A549 (cell line): ENCODE measurements around the gene PRCP. TPM values are rescaled to one million over a fixed set of nuclear protein-coding genes. Genes with fewer than 3 reads are reported as not detected.

Experiments used
- ATAC-seq, 2 experiments: fragments of 200-7000 bp in 1 of 2; fragments of >200 bp in 1 of 2; cut with Nextera tagmentation in 1 of 2; cut with Tn5 transposase in 1 of 2; 3 replicates each; pipeline versions ENCODE4 v1.8.0 to v1.9.1; 2018 to 2020; ENCODE audit warnings: mild to moderate bottlenecking in 1 of 2, moderate library complexity in 1 of 2
- CTCF ChIA-PET: fragments of 300-600 bp; sonication (Branson Sonifier 250); formaldehyde crosslinking; extraction: SDS; loops from one replicate; lab custom pipeline; 2021; ENCODE audit warnings: antibody characterized with exemption, inconsistent platforms; lab: Yijun Ruan, JAX
- POLR2A ChIA-PET: fragments of 350-600 bp; formaldehyde crosslinking; extraction: SDS; loops from one replicate; lab custom pipeline; 2021; ENCODE audit warnings: antibody characterized with exemption, inconsistent platforms; lab: Yijun Ruan, JAX
- DNase-seq, 2 experiments: peaks; one replicate each; pipeline versions ENCODE4 v3.0.0 to v3.0.0-alpha.2; 2011 to 2016; ENCODE audit warnings: low read depth in 1 of 2, low spot score in 1 of 2
- FAIRE-seq: peaks from 2 replicates; lab custom pipeline; 2011; peaks lifted over from hg19 to GRCh38; lab: Jason Lieb, UNC
- H3K27ac ChIP-seq, 2 experiments: fragments of >200 bp; sonication (Bioruptor Twin); formaldehyde crosslinking; 3 replicates each; pipeline ENCODE4 v1.5.1; 2016 to 2017
- H3K4me1 ChIP-seq: fragments of >200 bp; sonication (Bioruptor Twin); formaldehyde crosslinking; 3 replicates; pipeline ENCODE4 v1.6.1; 2016
- H3K4me2 ChIP-seq: fragments of >200 bp; sonication (Bioruptor Twin); formaldehyde crosslinking; 3 replicates; pipeline ENCODE4 v1.6.1; 2016
- H3K4me3 ChIP-seq: fragments of >200 bp; sonication (Bioruptor Twin); formaldehyde crosslinking; 3 replicates; pipeline ENCODE4 v1.5.1; 2016
- H3K9me3 ChIP-seq: fragments of >200 bp; sonication (Bioruptor Twin); formaldehyde crosslinking; 3 replicates; pipeline ENCODE4 v1.6.1; 2016
- BHLHE40 ChIP-seq: IDR thresholded peaks from 2 replicates; pipeline ENCODE4 v1.6.1; 2012; ENCODE audit warnings: low read depth, low read length, inconsistent platforms
- CBX2 ChIP-seq: fragments of 200-600 bp; sonication (generic); IDR thresholded peaks from 2 replicates; pipeline ENCODE4 v1.6.1; 2016; ENCODE audit warnings: low read depth, mild to moderate bottlenecking, borderline replicate concordance
- EHF ChIP-seq: fragments of 250-450 bp; sonication (Bioruptor Pico); IDR thresholded peaks from 2 replicates; pipeline ENCODE4 v1.5.0; 2020; ENCODE audit warnings: mild to moderate bottlenecking
- ESRRA ChIP-seq: fragments of 150-350 bp; IDR thresholded peaks from 2 replicates; pipeline ENCODE4 v1.6.1; 2014; ENCODE audit warnings: mild to moderate bottlenecking, low read length, borderline replicate concordance
- FOXS1 ChIP-seq: fragments of 250-450 bp; sonication (Bioruptor Pico); IDR thresholded peaks from 2 replicates; pipeline ENCODE4 v1.5.0; 2020; ENCODE audit warnings: mild to moderate bottlenecking, moderate library complexity
- HES2 ChIP-seq: fragments of >200 bp; sonication (Bioruptor Twin); formaldehyde crosslinking; IDR thresholded peaks from 2 replicates; pipeline ENCODE4 v1.6.1; 2016
- HEYL ChIP-seq: fragments of 250-450 bp; sonication (Bioruptor Pico); IDR thresholded peaks from 2 replicates; pipeline ENCODE4 v1.8.0; 2021; ENCODE audit warnings: mild to moderate bottlenecking, moderate library complexity
- NFE2L2 ChIP-seq: fragments of 150-350 bp; conservative IDR thresholded peaks from 2 replicates; pipeline ENCODE4 v1.6.1; 2014; ENCODE audit warnings: low read length
- NPAS2 ChIP-seq: fragments of 250-450 bp; sonication (Bioruptor Pico); IDR thresholded peaks from 2 replicates; pipeline ENCODE4 v1.8.0; 2022; ENCODE audit warnings: mild to moderate bottlenecking, moderate library complexity, borderline replicate concordance
- RAD21 ChIP-seq, 2 experiments: fragments of >200 bp in 1 of 2; sonication (Bioruptor Twin) in 1 of 2; formaldehyde crosslinking in 1 of 2; IDR thresholded peaks in 1 of 2; conservative IDR thresholded peaks in 1 of 2; 2 replicates in 1 of 2; 3 replicates in 1 of 2; pipeline ENCODE4 v1.6.1; 2012 to 2018; ENCODE audit warnings: inconsistent platforms in 1 of 2
- REST ChIP-seq: fragments of 200-600 bp; sonication (generic); IDR thresholded peaks from 2 replicates; pipeline ENCODE4 v1.6.1; 2016; ENCODE audit warnings: antibody characterized with exemption, mild to moderate bottlenecking, moderate library complexity
- RNF2 ChIP-seq: fragments of 200-600 bp; sonication (generic); IDR thresholded peaks from 2 replicates; pipeline ENCODE4 v1.6.1; 2016; ENCODE audit warnings: low read depth, mild to moderate bottlenecking, antibody characterized with exemption, moderate library complexity, borderline replicate concordance
- SMC3 ChIP-seq: fragments of >200 bp; sonication (Bioruptor Twin); formaldehyde crosslinking; IDR thresholded peaks from 3 replicates; pipeline ENCODE4 v1.6.1; 2018; ENCODE audit warnings: inconsistent platforms
- SREBF2 ChIP-seq: fragments of 450-650 bp; IDR thresholded peaks from 2 replicates; pipeline ENCODE4 v1.6.1; 2014; ENCODE audit warnings: mild to moderate bottlenecking, moderate library complexity
- TP53 ChIP-seq: fragments of 250-450 bp; sonication (Bioruptor Pico); IDR thresholded peaks from 2 replicates; pipeline ENCODE4 v1.5.0; 2021; ENCODE audit warnings: mild to moderate bottlenecking, moderate library complexity
- ZSCAN20 ChIP-seq: fragments of 250-450 bp; sonication (Bioruptor Pico); IDR thresholded peaks from 2 replicates; pipeline ENCODE4 v1.8.0; 2022; ENCODE audit warnings: mild to moderate bottlenecking, moderate library complexity
- WGBS: methylation state at CpG from one replicate; pipeline ENCODE4 v1.1.6; 2017; ENCODE audit errors: missing lambda C conversion rate; 5-methylcytosine and 5-hydroxymethylcytosine counted together
- polyA plus RNA-seq, 4 experiments: library from polyadenylated mRNA; depleted of rRNA in 3 of 4; stranded (reverse); fragments of >200 nt; fragmentation: RNase III in 1 of 4; extraction: RNeasy Plus Mini Kit Qiagen cat#74134 plus additional on column Dnase treatment in 1 of 4; gene quantifications; 2 replicates in 3 of 4; 3 replicates in 1 of 4; pipeline ENCODE4 v1.2.3, GENCODE V29; 2011 to 2017

The PRCP gene
- polyA plus RNA-seq, 2 of the 4 experiments (the other 2 are of a cell fraction), result 49.8 to 86.2 TPM

- Histone ChIP-seq H3K4me1 (no peaks in the 10 kb centered on the region), H3K4me2 (no peak overlapping the region), H3K4me3 (no peak overlapping the region), H3K9me3 (no peaks in the 10 kb centered on the region), H3K27ac (no peak overlapping the region)
- FAIRE-seq (no peak), ATAC-seq (no peak), DNase-seq (no peak)
- no peak for TF ChIP-seq CBX2
- CTCF ChIA-PET, result interaction anchor here (3.8 kb wide), 1 partner anchor 24 kb away, joined by 20 read pairs; no protein-coding TSS in a partner anchor
- POLR2A ChIA-PET, result no interaction called here
These were observed 9.3 kb downstream of the PRCP start for GRCh38 chr11:82890936-82891335.

- CTCF ChIA-PET, result interaction anchor here (3.8 kb wide), 1 partner anchor 23 kb away, joined by 20 read pairs; no protein-coding TSS in a partner anchor
- POLR2A ChIA-PET, result no interaction called here
- no peak for FAIRE-seq
- Histone ChIP-seq H3K4me2 (no peak overlapping the region), H3K27ac (no peak overlapping the region), H3K4me3 (no peak overlapping the region), H3K9me3 (no peaks in the 10 kb centered on the region), H3K4me1 (no peaks in the 10 kb centered on the region)
- 88% methylated on average over 1 of the region's 1 CpG for WGBS
- DNase-seq, result no peak
- ATAC-seq, result no peak
- TF ChIP-seq NPAS2 (CRISPR knock-in tag), result no peak
- no peak for TF ChIP-seq ESRRA
- TF ChIP-seq CBX2, result no peak
- no peak for TF ChIP-seq REST
- TF ChIP-seq HES2, result no peak
- TF ChIP-seq FOXS1, result no peak
- TF ChIP-seq RNF2, result no peak
- no peak for TF ChIP-seq SREBF2
These were observed 10.3 kb downstream of the PRCP start for GRCh38 chr11:82890002-82890341.

- 68% methylated on average over 6 of the region's 6 CpGs for WGBS
- ChIA-PET POLR2A (no interaction called here), CTCF (interaction anchor here (3.8 kb wide), 1 partner anchor 22 kb away, joined by 20 read pairs; no protein-coding TSS in a partner anchor)
- H3K9me3 ChIP-seq, result no peaks in the 10 kb centered on the region
- ATAC-seq, result no peak
- no peak overlapping the region for H3K27ac ChIP-seq
- H3K4me1 ChIP-seq, result no peaks in the 10 kb centered on the region
- H3K4me3 ChIP-seq, result no peak overlapping the region
- no peak for DNase-seq
- FAIRE-seq, result no peak
- no peak overlapping the region for H3K4me2 ChIP-seq
- TF ChIP-seq EHF (CRISPR knock-in tag) (no peak), SMC3 (no peak), CBX2 (no peak), TP53 (CRISPR knock-in tag) (no peak), NFE2L2 (no peak), RAD21 (conservative IDR thresholded peaks at IDR 0.05 in 1 of 2, IDR thresholded peaks at IDR 0.05 in 1 of 2) (no peak), BHLHE40 (no peak), ZSCAN20 (CRISPR knock-in tag) (no peak), HEYL (no peak), RNF2 (no peak)
- TF ChIP-seq, all 56 proteins: peak for 0
These were observed 10.9 kb downstream of the PRCP start for GRCh38 chr11:82889133-82890001.
